ENCODE measurements around the gene PRKAR1A. TPM values are rescaled to one million over a fixed set of nuclear protein-coding genes. Genes with fewer than 3 reads are reported as not detected.

The PRKAR1A gene
- total and polyA plus RNA-seq, 10 donors = 36.2 to 392 (median 313) TPM

DNA sequence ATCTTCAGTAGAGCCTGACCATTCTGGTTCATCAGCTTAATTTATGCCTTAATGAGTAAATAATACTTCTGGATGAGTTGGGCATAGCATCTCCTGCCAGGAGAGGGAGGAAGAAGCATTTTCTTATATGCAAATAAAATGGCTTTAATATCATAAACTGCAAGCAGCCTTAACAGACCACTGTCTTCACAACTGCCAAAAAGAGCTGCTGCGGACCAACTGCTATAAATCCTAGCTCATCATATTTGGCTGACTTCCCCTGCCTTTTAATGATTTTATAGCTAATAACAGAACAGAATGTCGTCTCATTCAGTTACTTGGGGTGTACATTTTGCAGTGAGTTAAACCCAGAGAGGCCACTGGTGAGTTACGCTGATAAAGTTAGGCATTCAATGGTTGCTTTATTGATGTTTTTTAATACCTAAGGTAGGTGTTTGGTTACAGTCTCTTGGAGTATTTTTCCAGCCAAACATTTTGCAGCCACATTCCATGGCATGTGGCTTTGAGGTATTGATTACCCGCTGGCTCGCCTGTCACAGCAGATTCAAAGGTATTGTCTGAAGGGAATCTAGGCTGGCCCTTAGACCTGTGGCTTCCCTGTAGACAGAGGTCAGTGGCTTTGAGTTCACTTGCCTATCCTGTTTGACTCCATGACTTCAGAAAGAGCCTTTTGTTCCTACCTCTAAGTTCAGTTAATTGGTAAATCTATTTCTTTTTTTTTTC, 72.5 kb downstream of the PRKAR1A start:
- Histone ChIP-seq H3K27ac (no peak overlapping the region), H3K36me3 (no peaks in the 10 kb centered on the region), H3K4me3 (no peak overlapping the region), H3K27me3 (replicated peaks in 1 of 7) (no peaks in the 10 kb centered on the region), H3K9me3 (peaks cover 0 to 13% (median 2%) of the 10 kb centered on the region in 8 donors), H3K4me1 (peaks cover 0 to 34% (median 13%) of the 10 kb centered on the region in 6 donors)
- no peak for DNase-seq
- intact Hi-C loops (cut with DNase I; ENCODE audit: low total_unique reads) = no loop called here
- TF ChIP-seq, protein P1, sequence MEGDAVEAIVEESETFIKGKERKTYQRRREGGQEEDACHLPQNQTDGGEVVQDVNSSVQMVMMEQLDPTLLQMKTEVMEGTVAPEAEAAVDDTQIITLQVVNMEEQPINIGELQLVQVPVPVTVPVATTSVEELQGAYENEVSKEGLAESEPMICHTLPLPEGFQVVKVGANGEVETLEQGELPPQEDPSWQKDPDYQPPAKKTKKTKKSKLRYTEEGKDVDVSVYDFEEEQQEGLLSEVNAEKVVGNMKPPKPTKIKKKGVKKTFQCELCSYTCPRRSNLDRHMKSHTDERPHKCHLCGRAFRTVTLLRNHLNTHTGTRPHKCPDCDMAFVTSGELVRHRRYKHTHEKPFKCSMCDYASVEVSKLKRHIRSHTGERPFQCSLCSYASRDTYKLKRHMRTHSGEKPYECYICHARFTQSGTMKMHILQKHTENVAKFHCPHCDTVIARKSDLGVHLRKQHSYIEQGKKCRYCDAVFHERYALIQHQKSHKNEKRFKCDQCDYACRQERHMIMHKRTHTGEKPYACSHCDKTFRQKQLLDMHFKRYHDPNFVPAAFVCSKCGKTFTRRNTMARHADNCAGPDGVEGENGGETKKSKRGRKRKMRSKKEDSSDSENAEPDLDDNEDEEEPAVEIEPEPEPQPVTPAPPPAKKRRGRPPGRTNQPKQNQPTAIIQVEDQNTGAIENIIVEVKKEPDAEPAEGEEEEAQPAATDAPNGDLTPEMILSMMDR (IDR thresholded peaks at IDR 0.05 in 8 of 11, conservative IDR thresholded peaks at IDR 0.05 in 3 of 11) = no peak
- TF ChIP-seq POLR2A (IDR thresholded peaks at IDR 0.05) (no peak), POLR2AphosphoS5 (IDR thresholded peaks at IDR 0.05) (no peak)
- WGBS, 5 donors = 85 to 92% (median 86%) methylated on average over 5 of the region's 5 CpGs

DNA sequence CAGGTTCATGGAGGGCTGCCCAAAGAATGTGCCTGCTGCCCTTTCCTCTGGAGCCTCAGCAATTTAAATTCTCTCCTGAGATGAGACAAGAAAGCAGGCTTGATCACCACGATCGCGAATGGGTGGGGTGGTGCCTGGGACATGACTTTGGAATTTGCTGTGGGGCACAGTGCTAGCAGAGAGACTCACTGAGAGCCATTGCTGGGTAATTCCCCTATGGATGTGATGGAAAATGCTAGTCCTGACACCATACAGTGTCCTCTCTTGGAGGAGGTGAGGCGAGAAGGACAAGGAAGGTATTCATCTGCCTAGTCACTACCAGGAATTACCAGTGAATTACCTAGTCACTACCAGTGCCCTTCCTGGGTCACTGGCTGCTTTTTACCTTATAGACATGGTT, 73.4 kb downstream of the PRKAR1A start:
- H3K27ac ChIP-seq = no peak overlapping the region
- 91 to 100% (median 92%) methylated on average over 4 of the region's 4 CpGs for WGBS, 5 donors

DNA sequence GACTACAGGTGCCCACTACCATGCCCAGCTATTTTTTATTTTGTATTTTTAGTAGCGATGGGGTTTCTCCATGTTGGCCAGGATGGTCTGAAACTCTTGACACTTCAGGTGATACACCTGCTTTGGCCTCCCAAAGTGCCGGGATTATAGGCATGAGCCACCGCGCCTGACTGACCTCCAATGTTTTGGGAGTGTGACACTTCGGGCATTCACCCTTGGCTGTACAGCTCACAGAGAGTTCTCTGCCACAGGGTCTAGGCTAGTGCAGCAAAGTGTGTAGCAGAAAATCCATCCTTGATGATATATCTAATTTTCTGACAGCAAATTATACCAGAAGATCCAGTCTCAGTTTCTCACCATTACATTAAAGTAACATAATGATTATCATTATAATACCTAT, 74.8 kb downstream of the PRKAR1A start:
- Histone ChIP-seq H3K9me3 (peaks cover 0 to 13% (median 2%) of the 10 kb centered on the region in 8 donors), H3K36me3 (no peaks in the 10 kb centered on the region), H3K4me3 (no peak overlapping the region), H3K27ac (no peak overlapping the region), H3K4me1 (peaks cover 0 to 12% (median 0%) of the 10 kb centered on the region in 6 donors), H3K27me3 (replicated peaks in 1 of 7) (peaks cover 0 to 5% (median 0%) of the 10 kb centered on the region in 7 donors)
- TF ChIP-seq, protein P1 (IDR thresholded peaks at IDR 0.05 in 8 of 11, conservative IDR thresholded peaks at IDR 0.05 in 3 of 11) = no peak
- TF ChIP-seq POLR2AphosphoS5 (IDR thresholded peaks at IDR 0.05) (no peak), POLR2A (IDR thresholded peaks at IDR 0.05) (no peak)
- WGBS, 5 donors = 90 to 99% (median 94%) methylated on average over 5 of the region's 5 CpGs
- DNase-seq = no peak
- intact Hi-C loops (cut with DNase I; ENCODE audit: low total_unique reads) = no loop called here

More for the DNA sequence above, 73.4 kb downstream of the PRKAR1A start:
- DNase-seq = no peak
- Histone ChIP-seq H3K27me3 (replicated peaks in 1 of 7) (no peaks in the 10 kb centered on the region), H3K9me3 (peaks cover 0 to 13% (median 2%) of the 10 kb centered on the region in 8 donors), H3K4me3 (no peak overlapping the region), H3K36me3 (no peaks in the 10 kb centered on the region), H3K4me1 (peaks cover 0 to 25% (median 5%) of the 10 kb centered on the region in 6 donors)
- no peak for TF ChIP-seq POLR2AphosphoS5 (IDR thresholded peaks at IDR 0.05)
- intact Hi-C loops (cut with DNase I; ENCODE audit: low total_unique reads) = no loop called here

GRCh38 chr17:68587847-68588246, 75.6 kb downstream of the PRKAR1A start:
- intact Hi-C loops (cut with DNase I; ENCODE audit: low total_unique reads) = no loop called here
- H3K27me3 ChIP-seq (replicated peaks in 1 of 7) = peaks cover 0 to 12% (median 0%) of the 10 kb centered on the region in 7 donors
- no peak overlapping the region for H3K4me3 ChIP-seq
- no peak overlapping the region for H3K27ac ChIP-seq
- TF ChIP-seq POLR2A (IDR thresholded peaks at IDR 0.05) = no peak
- TF ChIP-seq, protein P1 (IDR thresholded peaks at IDR 0.05 in 8 of 11, conservative IDR thresholded peaks at IDR 0.05 in 3 of 11) = no peak
- H3K4me1 ChIP-seq = peaks cover 0 to 7% (median 0%) of the 10 kb centered on the region in 6 donors
- no peaks in the 10 kb centered on the region for H3K36me3 ChIP-seq
- H3K9me3 ChIP-seq = peaks cover 0 to 13% (median 2%) of the 10 kb centered on the region in 8 donors
- 88 to 97% (median 89%) methylated on average over 2 of the region's 2 CpGs for WGBS, 5 donors
- no peak for DNase-seq
